DND-41 (cell line): Measurements from ENCODE around the gene ZSWIM8.

Experiments used
- ATAC-seq: fragments of 200-7000 bp; cut with Tn5 transposase; 3 replicates; pipeline ENCODE4 v1.9.1; 2021; ENCODE audit warnings: low read depth; ENCODE audit not compliant: insufficient read depth
- DNase-seq: peaks from one replicate; pipeline ENCODE4 v3.0.0-alpha.2; 2020
- H2AFZ ChIP-seq: 2 replicates; pipeline ENCODE4 v1.6.0; 2012; ENCODE audit warnings: low read depth, low read length
- H3K27ac ChIP-seq: 2 replicates; pipeline ENCODE4 v1.5.1; 2012; ENCODE audit warnings: low read length, inconsistent platforms
- H3K27me3 ChIP-seq: fragments of 200-600 bp; sonication (generic); 2 replicates; pipeline ENCODE4 v1.6.0; 2012; ENCODE audit warnings: low read length, mild to moderate bottlenecking, inconsistent platforms; ENCODE audit not compliant: insufficient read depth, poor library complexity
- H3K36me3 ChIP-seq: 2 replicates; pipeline ENCODE4 v1.5.1; 2012; ENCODE audit warnings: low read length, inconsistent platforms; ENCODE audit not compliant: insufficient read depth
- H3K4me1 ChIP-seq: 2 replicates; pipeline ENCODE4 v1.5.1; 2012; ENCODE audit warnings: mild to moderate bottlenecking, low read length; ENCODE audit not compliant: insufficient read depth
- H3K4me2 ChIP-seq: 2 replicates; pipeline ENCODE4 v1.6.0; 2012; ENCODE audit warnings: mild to moderate bottlenecking, moderate library complexity, low read length, inconsistent platforms; ENCODE audit not compliant: insufficient read depth
- H3K4me3 ChIP-seq, 2 experiments: fragments of 200-600 bp in 1 of 2; shearing (Covaris generic) in 1 of 2; 2 replicates each; pipeline ENCODE4 v1.5.1; 2012 to 2016; ENCODE audit warnings: inconsistent platforms in 2 of 2, low read length in 2 of 2, mild to moderate bottlenecking in 2 of 2, low read depth in 1 of 2, moderate library complexity in 1 of 2
- H3K79me2 ChIP-seq: 2 replicates; pipeline ENCODE4 v1.6.0; 2012; ENCODE audit warnings: low read length, inconsistent platforms; ENCODE audit not compliant: insufficient read depth
- H3K9ac ChIP-seq: 2 replicates; pipeline ENCODE4 v1.6.0; 2012; ENCODE audit warnings: low read depth, mild to moderate bottlenecking, inconsistent platforms, low read length, moderate library complexity
- H3K9me3 ChIP-seq: 2 replicates; pipeline ENCODE4 v1.5.1; 2012; ENCODE audit warnings: low read length, moderate library complexity, mild to moderate bottlenecking, inconsistent platforms; ENCODE audit not compliant: insufficient read depth, severe bottlenecking
- H4K20me1 ChIP-seq: 2 replicates; pipeline ENCODE4 v1.6.0; 2012; ENCODE audit warnings: low read length; ENCODE audit not compliant: insufficient read depth
- CTCF ChIP-seq: IDR thresholded peaks from 2 replicates; pipeline ENCODE4 v1.5.1; 2012; ENCODE audit warnings: borderline replicate concordance, low read length, moderate library complexity, mild to moderate bottlenecking; ENCODE audit not compliant: poor library complexity, severe bottlenecking; ENCODE audit errors: extremely low read depth
- EZH2 ChIP-seq: IDR thresholded peaks from 3 replicates; pipeline ENCODE4 v1.6.1; 2012; ENCODE audit warnings: borderline replicate concordance, low read depth, mild to moderate bottlenecking, moderate library complexity, low read length, inconsistent platforms; ENCODE audit not compliant: severe bottlenecking

ZSWIM8 gene

GRCh38 chr10:73801253-73801590 lies 15.8 kb downstream of the ZSWIM8 start:
- no peak for ATAC-seq
- Histone ChIP-seq H3K36me3 (peaks cover 92% of the 10 kb centered on the region), H4K20me1 (peaks cover 10% of the 10 kb centered on the region)

DNA sequence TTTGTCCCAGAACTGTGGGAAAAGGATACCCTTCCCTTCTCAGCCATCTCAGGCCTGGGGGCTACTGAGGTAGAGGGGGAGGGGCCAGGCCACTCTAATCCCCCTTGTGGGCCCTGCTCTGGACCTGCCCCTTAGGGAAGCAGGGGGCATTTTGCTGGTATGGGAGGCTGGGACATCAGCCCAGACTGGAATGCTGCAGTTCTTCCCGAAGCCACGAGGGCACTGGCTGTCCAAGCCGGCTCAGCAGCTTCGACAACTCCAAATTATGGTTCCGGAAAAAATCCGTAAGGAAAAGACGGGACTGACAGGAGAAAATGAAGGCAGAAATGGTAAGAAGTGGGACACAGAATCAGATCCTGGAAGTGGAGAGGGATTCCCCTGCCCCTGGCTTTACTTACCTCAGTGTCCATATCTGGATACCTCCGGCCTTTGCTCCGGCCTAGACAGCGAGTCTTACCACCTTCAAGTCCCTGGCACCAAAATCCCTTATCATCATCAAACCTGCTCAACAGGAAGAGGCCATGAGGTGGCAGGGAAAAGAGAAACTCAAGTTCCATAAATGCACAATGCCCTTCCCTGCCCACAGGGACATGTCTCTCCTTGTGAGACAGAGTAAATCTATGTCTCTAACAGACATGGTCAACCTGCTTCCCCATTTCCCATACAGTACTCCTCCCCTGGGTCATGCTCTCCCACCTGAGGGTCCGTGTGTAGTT lies 17.0 kb downstream of the ZSWIM8 start:
- H4K20me1 ChIP-seq: peaks cover 15% of the 10 kb centered on the region
- H3K27ac ChIP-seq: no peak overlapping the region

More at GRCh38 chr10:73801253-73801590, 15.8 kb downstream of the ZSWIM8 start:
- Histone ChIP-seq H3K27me3 (no peaks in the 10 kb centered on the region), H3K4me3 (no peak overlapping the region), H3K9ac (no peak overlapping the region), H3K4me2 (no peak overlapping the region), H3K4me1 (no peaks in the 10 kb centered on the region), H3K79me2 (no peaks in the 10 kb centered on the region), H3K9me3 (no peaks in the 10 kb centered on the region), H2AFZ (no peak overlapping the region), H3K27ac (no peak overlapping the region)
- TF ChIP-seq EZH2 (no peak), CTCF (no peak)
- no peak for DNase-seq

GRCh38 chr10:73803680-73804286 lies 18.4 kb downstream of the ZSWIM8 start:
- TF ChIP-seq EZH2: no peak
- TF ChIP-seq CTCF: no peak
- peaks cover 26% of the 10 kb centered on the region for H4K20me1 ChIP-seq
- no peak overlapping the region for H3K4me3 ChIP-seq
- DNase-seq: no peak
- no peaks in the 10 kb centered on the region for H3K27me3 ChIP-seq
- no peak for ATAC-seq
- H3K4me1 ChIP-seq: peaks cover 21% of the 10 kb centered on the region; the same call in 1 of the 2 replicates
- H3K27ac ChIP-seq: no peak overlapping the region
- peaks cover 12% of the 10 kb centered on the region; the same call in 1 of the 2 replicates for H3K79me2 ChIP-seq
- H3K9me3 ChIP-seq: no peaks in the 10 kb centered on the region
- no peak overlapping the region for H2AFZ ChIP-seq
- H3K36me3 ChIP-seq: peaks cover 93% of the 10 kb centered on the region
- H3K9ac ChIP-seq: no peak overlapping the region
- H3K4me2 ChIP-seq: no peak overlapping the region

More for the DNA sequence above, 17.0 kb downstream of the ZSWIM8 start:
- Histone ChIP-seq H2AFZ (no peak overlapping the region), H3K36me3 (peaks cover 92% of the 10 kb centered on the region), H3K4me1 (peaks cover 8% of the 10 kb centered on the region; the same call in 1 of the 2 replicates), H3K79me2 (peaks cover 5% of the 10 kb centered on the region; the same call in 1 of the 2 replicates), H3K4me2 (no peak overlapping the region), H3K9ac (no peak overlapping the region), H3K9me3 (no peaks in the 10 kb centered on the region), H3K4me3 (no peak overlapping the region), H3K27me3 (no peaks in the 10 kb centered on the region)
- ATAC-seq (no peak), DNase-seq (no peak)
- TF ChIP-seq CTCF (peak; percentile 8), EZH2 (no peak)
